KG1 (cell line): ENCODE results near the gene TMEM129.

Experiments used
- DNase-seq: peaks from one replicate; lab custom pipeline; 2025; lab: John Stamatoyannopoulos, UW

The TMEM129 gene

GRCh38 chr4:1668488-1668840, 52.7 kb downstream of the TMEM129 start:
- no peak for DNase-seq

GRCh38 chr4:1667273-1667672, 53.9 kb downstream of the TMEM129 start:
- no peak for DNase-seq

- DNase-seq, result no peak
These were observed 54.7 kb downstream of the TMEM129 start for GRCh38 chr4:1666391-1666790.
